Stomach (tissue), 4 donors: ENCODE data around the gene TEAD1.

Experiments used
- EP300 ChIP-seq: sonication (generic); formaldehyde crosslinking; IDR thresholded peaks from one replicate; pipeline ENCODE4 v1.6.1; 2017; ENCODE audit warnings: antibody characterized with exemption
- POLR2A ChIP-seq, 4 donors: fragments of 450-650 bp; IDR thresholded peaks; one replicate each; pipeline ENCODE4 v1.6.1; 2016; ENCODE audit warnings: antibody characterized with exemption in 4 of 4, control low read depth in 2 of 4, mild to moderate bottlenecking in 1 of 4, moderate library complexity in 1 of 4
- POLR2AphosphoS5 ChIP-seq, 3 donors: sonication (generic); formaldehyde crosslinking; IDR thresholded peaks; one replicate each; pipeline ENCODE4 v1.6.1; 2016; ENCODE audit warnings: antibody characterized with exemption in 3 of 3
- TF ChIP-seq, protein P1 (sequence below), 7 experiments: fragments of 450-650 bp in 4 of 7; fragments of 200-600 bp in 3 of 7; sonication (generic) in 3 of 7; IDR thresholded peaks; one replicate each; pipeline ENCODE4 v1.5.1; 2016 to 2019; ENCODE audit warnings: antibody characterized with exemption in 7 of 7, control low read depth in 2 of 7, mild to moderate bottlenecking in 1 of 7

DNA sequence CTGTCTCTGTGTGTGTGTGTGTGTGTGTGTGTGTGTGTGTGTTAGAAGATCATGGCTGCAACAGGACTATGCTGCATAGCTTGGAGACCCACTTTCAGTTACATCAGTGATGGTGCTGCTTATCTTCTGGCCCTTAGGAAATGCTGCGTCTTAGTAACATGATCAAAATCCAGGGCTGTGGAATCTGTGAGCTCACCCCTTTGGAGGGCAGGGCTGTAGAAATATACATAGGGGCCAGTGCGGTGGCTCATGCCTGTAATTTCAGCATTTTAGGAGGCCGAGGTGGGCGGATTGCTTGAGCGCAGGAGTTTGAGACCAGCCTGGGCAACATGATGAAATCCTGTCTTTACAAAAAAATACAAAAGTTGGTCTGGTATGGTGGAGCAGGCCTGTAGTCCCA is 183.4 kb downstream of the TEAD1 start:
- no peak for TF ChIP-seq POLR2A (IDR thresholded peaks at IDR 0.05)
- TF ChIP-seq, protein P1, sequence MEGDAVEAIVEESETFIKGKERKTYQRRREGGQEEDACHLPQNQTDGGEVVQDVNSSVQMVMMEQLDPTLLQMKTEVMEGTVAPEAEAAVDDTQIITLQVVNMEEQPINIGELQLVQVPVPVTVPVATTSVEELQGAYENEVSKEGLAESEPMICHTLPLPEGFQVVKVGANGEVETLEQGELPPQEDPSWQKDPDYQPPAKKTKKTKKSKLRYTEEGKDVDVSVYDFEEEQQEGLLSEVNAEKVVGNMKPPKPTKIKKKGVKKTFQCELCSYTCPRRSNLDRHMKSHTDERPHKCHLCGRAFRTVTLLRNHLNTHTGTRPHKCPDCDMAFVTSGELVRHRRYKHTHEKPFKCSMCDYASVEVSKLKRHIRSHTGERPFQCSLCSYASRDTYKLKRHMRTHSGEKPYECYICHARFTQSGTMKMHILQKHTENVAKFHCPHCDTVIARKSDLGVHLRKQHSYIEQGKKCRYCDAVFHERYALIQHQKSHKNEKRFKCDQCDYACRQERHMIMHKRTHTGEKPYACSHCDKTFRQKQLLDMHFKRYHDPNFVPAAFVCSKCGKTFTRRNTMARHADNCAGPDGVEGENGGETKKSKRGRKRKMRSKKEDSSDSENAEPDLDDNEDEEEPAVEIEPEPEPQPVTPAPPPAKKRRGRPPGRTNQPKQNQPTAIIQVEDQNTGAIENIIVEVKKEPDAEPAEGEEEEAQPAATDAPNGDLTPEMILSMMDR (IDR thresholded peaks at IDR 0.05) = no peak
- TF ChIP-seq EP300 = no peak
- no peak for TF ChIP-seq POLR2AphosphoS5 (IDR thresholded peaks at IDR 0.05)
